OCI-LY3 (cell line): ENCODE data around the gene EXOC4.

Experiments
- CTCF ChIP-seq: fragments of 200-600, 300-600 bp; sonication (generic); IDR thresholded peaks from 2 replicates; pipeline ENCODE4 v1.5.1; 2014; ENCODE audit warnings: antibody characterized with exemption, low read length, low read depth
- EZH2phosphoT487 ChIP-seq: fragments of 200-600 bp; shearing (Covaris generic); IDR thresholded peaks from 2 replicates; pipeline ENCODE4 v1.6.1; 2018; ENCODE audit warnings: antibody characterized with exemption, mixed run types, low read depth

- no peak for TF ChIP-seq CTCF
- TF ChIP-seq EZH2phosphoT487: no peak
These were observed 459.7 kb downstream of the EXOC4 start for GRCh38 chr7:133712544-133712943.
